ENCODE results near the gene CNTN4. TPM values are rescaled to one million over a fixed set of nuclear protein-coding genes. Genes with fewer than 3 reads are reported as not detected.

CNTN4 gene
- total RNA-seq, 1 donor from 2014 or later = 16.5 TPM

DNA sequence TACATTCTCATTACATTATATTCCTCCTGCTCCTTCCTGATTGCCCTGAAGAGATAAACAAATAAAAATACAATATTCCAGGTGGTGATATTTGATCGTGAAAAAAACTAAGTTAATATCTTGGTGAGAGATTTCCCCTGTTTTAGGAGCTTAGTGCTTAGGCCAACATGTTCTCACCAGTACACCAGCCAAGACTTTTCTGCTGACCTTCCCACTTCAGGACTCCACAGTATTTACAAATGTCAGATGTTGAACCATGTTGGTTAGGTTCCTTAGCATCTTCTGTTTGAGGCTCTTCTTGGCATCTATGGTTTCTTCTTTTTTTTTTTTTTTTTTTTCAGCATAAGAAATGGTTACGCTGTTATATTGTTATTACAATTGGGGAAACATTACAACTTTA, 764.5 kb downstream of the CNTN4 start:
- TF ChIP-seq, protein P1, sequence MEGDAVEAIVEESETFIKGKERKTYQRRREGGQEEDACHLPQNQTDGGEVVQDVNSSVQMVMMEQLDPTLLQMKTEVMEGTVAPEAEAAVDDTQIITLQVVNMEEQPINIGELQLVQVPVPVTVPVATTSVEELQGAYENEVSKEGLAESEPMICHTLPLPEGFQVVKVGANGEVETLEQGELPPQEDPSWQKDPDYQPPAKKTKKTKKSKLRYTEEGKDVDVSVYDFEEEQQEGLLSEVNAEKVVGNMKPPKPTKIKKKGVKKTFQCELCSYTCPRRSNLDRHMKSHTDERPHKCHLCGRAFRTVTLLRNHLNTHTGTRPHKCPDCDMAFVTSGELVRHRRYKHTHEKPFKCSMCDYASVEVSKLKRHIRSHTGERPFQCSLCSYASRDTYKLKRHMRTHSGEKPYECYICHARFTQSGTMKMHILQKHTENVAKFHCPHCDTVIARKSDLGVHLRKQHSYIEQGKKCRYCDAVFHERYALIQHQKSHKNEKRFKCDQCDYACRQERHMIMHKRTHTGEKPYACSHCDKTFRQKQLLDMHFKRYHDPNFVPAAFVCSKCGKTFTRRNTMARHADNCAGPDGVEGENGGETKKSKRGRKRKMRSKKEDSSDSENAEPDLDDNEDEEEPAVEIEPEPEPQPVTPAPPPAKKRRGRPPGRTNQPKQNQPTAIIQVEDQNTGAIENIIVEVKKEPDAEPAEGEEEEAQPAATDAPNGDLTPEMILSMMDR (IDR thresholded peaks at IDR 0.05; ENCODE audit: insufficient read depth, low read length, poor library complexity, severe bottlenecking) = no peak
- Histone ChIP-seq H3K36me3 (ENCODE audit: control insufficient read depth, insufficient read depth, low read length) (no peaks in the 10 kb centered on the region), H3K27me3 (ENCODE audit: control insufficient read depth, insufficient read depth, low read length) (no peaks in the 10 kb centered on the region), H3K4me3 (ENCODE audit: low read depth, low read length) (no peak overlapping the region)
- no peak for DNase-seq (ENCODE audit: low read depth)

DNA sequence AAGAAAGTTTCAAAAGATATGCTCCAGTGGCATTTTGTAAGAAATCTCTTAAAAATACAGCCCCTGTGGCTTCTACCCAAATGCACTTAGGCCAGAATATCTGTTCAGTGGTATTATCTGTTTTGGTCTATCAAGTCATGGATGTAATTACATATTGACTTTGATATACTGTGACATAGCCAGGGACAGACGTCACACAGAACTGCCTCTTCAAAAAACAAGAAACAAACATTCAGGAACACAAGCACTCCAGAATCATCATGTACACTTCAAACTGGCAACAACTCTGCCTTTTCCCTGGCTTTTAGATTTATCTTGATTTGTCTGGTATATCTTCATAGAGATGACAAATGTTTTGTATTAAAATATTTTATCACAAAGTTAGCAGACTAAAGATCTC, 771.2 kb downstream of the CNTN4 start:
- Histone ChIP-seq H3K4me3 (ENCODE audit: low read depth, low read length) (no peak overlapping the region), H3K36me3 (ENCODE audit: control insufficient read depth, insufficient read depth, low read length) (no peaks in the 10 kb centered on the region), H3K27me3 (ENCODE audit: control insufficient read depth, insufficient read depth, low read length) (no peaks in the 10 kb centered on the region)
- TF ChIP-seq, protein P1 (IDR thresholded peaks at IDR 0.05; ENCODE audit: insufficient read depth, low read length, poor library complexity, severe bottlenecking) = no peak
- no peak for DNase-seq (ENCODE audit: low read depth)

DNA sequence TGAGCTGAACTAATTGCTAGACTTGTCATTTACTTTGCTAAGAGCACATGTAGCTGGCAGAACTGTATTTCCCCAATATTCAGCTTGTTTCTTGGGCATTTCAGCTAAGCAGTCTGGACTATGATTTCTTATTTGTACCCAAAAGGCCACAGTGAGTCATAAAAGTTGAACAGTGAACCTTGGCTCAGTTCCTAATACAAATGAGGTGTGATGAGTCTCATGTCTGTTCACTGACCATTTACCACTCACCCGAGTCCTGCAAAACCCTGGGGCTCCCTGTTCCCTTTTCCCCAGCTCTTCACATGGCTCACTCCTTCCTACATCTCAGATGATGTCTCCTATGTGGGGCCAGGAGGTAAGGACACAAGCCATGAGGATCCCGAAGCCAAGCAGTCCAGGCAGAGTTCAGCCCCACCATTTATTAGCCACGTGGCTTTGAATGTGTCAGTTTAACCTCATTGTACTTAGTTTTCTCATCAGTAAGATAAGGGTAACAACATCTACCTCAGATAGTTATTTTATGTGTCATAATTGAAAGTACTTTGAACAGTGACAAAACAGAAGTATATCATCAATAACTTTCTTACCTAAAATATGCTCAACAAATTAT, 772.2 kb downstream of the CNTN4 start:
- no peak for DNase-seq (ENCODE audit: low read depth)
- no peaks in the 10 kb centered on the region for H3K36me3 ChIP-seq (ENCODE audit: control insufficient read depth, insufficient read depth, low read length)
- TF ChIP-seq, protein P1 (IDR thresholded peaks at IDR 0.05; ENCODE audit: insufficient read depth, low read length, poor library complexity, severe bottlenecking) = no peak

DNA sequence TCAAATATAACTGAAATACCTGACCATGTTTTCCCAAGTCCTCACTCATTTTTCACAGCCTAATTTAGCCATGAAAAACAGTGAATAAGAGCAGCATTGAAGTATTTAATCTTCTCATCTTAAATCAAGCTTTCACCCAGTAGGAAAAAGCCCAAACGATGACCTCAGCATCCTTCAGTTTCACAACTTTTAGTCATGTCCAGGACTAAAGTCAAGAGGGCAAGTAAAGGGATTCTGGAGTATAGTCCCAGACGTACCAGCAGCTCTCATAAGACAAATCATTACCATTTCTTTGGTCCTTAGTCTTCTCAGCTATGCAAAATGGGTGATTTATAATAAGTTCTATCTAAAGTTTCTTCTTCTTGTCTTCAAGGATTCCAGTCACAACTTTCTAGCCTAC, 774.2 kb downstream of the CNTN4 start:
- DNase-seq (ENCODE audit: low read depth) = no peak
- Histone ChIP-seq H3K4me3 (ENCODE audit: low read depth, low read length) (no peak overlapping the region), H3K36me3 (ENCODE audit: control insufficient read depth, insufficient read depth, low read length) (no peaks in the 10 kb centered on the region), H3K27me3 (ENCODE audit: control insufficient read depth, insufficient read depth, low read length) (no peaks in the 10 kb centered on the region)
- TF ChIP-seq, protein P1 (IDR thresholded peaks at IDR 0.05; ENCODE audit: insufficient read depth, low read length, poor library complexity, severe bottlenecking) = no peak

More for the DNA sequence above, 772.2 kb downstream of the CNTN4 start:
- Histone ChIP-seq H3K27me3 (ENCODE audit: control insufficient read depth, insufficient read depth, low read length) (no peaks in the 10 kb centered on the region), H3K4me3 (ENCODE audit: low read depth, low read length) (no peak overlapping the region)

DNA sequence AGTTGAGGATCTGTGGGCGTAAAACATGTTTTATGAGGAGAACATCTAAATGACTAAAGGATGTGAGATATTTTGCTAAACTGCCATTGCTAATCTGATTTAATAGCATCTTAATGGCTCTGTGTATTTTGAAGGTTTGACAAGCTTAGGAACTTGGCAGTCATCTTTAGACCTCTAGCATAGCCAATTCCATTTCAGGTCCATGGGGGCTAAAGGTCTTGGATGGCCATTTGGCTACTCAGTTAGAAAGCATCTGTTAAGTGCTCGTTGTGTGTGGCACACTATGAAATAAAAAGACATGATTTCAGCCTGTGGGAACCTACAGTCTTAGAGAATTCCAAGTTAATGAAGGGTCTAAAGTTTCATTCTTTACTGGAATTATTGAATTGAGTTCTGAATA, 775.3 kb downstream of the CNTN4 start:
- Histone ChIP-seq H3K4me3 (ENCODE audit: low read depth, low read length) (no peak overlapping the region), H3K36me3 (ENCODE audit: control insufficient read depth, insufficient read depth, low read length) (no peaks in the 10 kb centered on the region), H3K27me3 (ENCODE audit: control insufficient read depth, insufficient read depth, low read length) (no peaks in the 10 kb centered on the region)
- TF ChIP-seq, protein P1 (IDR thresholded peaks at IDR 0.05; ENCODE audit: insufficient read depth, low read length, poor library complexity, severe bottlenecking) = no peak
- DNase-seq (ENCODE audit: low read depth) = no peak

DNA sequence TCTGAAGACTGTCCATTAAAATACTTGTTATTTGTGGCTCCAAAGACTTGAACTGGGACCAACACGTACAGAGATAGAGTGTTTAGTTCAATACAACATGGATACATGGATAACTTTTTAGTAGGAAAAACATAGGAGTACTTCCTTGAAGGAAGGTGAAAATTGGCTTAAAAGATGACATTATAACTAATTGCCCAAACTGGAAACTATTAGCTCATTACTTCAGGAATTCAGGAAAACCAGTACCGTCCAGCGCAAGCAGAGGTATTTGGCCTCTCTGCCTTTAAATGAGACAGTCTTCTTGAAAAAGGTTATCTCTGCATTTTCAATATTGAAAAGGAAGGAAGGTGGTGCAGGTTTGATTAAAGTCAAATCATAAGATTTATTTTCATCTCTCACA, 777.0 kb downstream of the CNTN4 start:
- DNase-seq (ENCODE audit: low read depth) = no peak
- TF ChIP-seq, protein P1 (IDR thresholded peaks at IDR 0.05; ENCODE audit: insufficient read depth, low read length, poor library complexity, severe bottlenecking) = no peak
- no peaks in the 10 kb centered on the region for H3K27me3 ChIP-seq (ENCODE audit: control insufficient read depth, insufficient read depth, low read length)
- no peak overlapping the region for H3K4me3 ChIP-seq (ENCODE audit: low read depth, low read length)
- no peaks in the 10 kb centered on the region for H3K36me3 ChIP-seq (ENCODE audit: control insufficient read depth, insufficient read depth, low read length)

Data from kidney epithelial cell (primary cell).